GM12875 (cell line): ENCODE data around the gene TPRN.

Source experiments
- H3K4me3 ChIP-seq: one replicate; pipeline ENCODE4 v1.5.1; 2011; ENCODE audit warnings: low read depth, low read length, control low read depth
- TF ChIP-seq, protein P1 (sequence below): IDR thresholded peaks from 2 replicates; pipeline ENCODE4 v1.5.1; 2011; ENCODE audit warnings: low read depth, mild to moderate bottlenecking, control low read depth, inconsistent platforms, low read length, moderate library complexity, borderline replicate concordance; ENCODE audit not compliant: insufficient read depth

The TPRN gene

DNA sequence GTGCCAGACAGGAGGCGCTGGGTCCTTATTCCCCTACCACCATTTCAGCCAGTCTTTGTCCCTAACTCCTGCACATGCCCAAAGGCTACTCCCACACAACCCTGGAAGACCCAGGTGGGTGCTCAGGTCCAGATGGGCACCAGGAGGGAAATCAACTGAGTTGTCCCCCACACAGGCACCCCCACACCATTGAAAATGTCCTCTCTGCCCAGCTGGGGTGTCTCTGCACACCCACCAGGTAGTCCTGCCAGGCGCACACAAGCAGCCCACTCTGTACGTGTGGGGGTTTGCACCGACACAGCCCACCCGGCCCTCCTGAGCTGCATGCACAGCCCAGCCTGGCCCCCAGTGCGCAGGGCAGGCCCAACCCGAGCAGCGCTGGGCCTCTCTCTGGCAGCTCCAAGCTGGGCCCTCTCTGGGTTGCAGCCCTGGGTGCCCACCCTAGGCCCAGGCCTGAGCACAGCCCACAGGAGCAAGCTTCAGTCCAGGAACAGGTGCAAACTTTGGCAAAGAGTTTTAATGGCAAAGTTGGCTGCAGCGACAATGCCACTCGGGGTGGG is 19.3 kb upstream of the TPRN start:
- no peak overlapping the region for H3K4me3 ChIP-seq
- TF ChIP-seq, protein P1, sequence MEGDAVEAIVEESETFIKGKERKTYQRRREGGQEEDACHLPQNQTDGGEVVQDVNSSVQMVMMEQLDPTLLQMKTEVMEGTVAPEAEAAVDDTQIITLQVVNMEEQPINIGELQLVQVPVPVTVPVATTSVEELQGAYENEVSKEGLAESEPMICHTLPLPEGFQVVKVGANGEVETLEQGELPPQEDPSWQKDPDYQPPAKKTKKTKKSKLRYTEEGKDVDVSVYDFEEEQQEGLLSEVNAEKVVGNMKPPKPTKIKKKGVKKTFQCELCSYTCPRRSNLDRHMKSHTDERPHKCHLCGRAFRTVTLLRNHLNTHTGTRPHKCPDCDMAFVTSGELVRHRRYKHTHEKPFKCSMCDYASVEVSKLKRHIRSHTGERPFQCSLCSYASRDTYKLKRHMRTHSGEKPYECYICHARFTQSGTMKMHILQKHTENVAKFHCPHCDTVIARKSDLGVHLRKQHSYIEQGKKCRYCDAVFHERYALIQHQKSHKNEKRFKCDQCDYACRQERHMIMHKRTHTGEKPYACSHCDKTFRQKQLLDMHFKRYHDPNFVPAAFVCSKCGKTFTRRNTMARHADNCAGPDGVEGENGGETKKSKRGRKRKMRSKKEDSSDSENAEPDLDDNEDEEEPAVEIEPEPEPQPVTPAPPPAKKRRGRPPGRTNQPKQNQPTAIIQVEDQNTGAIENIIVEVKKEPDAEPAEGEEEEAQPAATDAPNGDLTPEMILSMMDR: no peak

DNA sequence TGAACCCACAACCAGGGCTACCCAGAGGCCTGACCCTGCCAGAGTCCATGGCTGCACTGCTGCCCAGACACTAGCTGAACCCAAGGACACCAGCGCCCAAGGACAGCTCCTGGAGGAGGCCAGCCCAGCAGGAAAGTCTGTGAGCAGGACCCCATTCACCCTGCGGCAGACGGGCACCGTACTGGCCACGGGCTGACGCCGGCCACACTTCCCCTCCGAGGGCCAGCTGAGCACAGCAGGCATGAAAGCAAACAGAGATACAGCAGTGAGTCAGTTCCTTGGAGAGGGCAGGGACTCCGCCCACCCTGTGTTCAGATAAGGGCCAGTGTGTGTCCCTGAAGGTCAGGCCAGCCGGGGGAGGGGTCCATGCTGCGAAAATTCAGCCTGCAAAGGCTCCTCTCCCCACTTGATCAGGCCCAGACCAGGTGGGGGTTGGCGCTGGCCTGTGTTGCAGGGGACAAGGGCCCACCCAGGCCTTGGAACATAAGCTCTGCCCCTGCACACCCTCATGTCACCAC is 18.3 kb upstream of the TPRN start:
- no peak overlapping the region for H3K4me3 ChIP-seq
- TF ChIP-seq, protein P1: no peak

DNA sequence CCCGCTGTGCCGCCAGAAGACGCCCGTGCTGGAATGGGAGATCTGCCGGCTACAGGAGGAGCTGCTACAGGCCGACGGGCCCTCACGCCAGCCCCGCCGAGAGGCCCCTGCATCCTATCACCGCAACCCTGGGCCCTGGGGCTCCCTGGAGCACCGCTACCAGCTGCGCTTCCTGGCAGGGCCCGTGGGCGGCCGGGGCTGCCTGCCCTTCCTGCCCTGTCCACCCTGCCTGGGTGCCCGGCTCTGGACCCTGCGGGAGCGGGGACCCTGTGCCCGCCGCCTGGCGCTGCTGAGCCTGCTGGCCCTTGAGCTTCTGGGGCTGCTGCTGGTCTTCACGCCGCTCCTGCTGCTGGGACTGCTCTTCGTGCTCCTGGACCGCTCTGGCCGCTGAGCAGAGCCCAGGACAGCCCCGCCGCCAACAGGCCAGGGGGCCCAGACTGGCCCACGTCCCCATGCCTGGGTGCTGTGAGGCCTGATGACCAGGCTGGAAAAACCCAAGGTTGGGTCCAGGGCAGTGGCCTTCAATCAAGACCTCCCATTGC is 17.7 kb upstream of the TPRN start:
- TF ChIP-seq, protein P1: no peak
- H3K4me3 ChIP-seq: no peak overlapping the region

DNA sequence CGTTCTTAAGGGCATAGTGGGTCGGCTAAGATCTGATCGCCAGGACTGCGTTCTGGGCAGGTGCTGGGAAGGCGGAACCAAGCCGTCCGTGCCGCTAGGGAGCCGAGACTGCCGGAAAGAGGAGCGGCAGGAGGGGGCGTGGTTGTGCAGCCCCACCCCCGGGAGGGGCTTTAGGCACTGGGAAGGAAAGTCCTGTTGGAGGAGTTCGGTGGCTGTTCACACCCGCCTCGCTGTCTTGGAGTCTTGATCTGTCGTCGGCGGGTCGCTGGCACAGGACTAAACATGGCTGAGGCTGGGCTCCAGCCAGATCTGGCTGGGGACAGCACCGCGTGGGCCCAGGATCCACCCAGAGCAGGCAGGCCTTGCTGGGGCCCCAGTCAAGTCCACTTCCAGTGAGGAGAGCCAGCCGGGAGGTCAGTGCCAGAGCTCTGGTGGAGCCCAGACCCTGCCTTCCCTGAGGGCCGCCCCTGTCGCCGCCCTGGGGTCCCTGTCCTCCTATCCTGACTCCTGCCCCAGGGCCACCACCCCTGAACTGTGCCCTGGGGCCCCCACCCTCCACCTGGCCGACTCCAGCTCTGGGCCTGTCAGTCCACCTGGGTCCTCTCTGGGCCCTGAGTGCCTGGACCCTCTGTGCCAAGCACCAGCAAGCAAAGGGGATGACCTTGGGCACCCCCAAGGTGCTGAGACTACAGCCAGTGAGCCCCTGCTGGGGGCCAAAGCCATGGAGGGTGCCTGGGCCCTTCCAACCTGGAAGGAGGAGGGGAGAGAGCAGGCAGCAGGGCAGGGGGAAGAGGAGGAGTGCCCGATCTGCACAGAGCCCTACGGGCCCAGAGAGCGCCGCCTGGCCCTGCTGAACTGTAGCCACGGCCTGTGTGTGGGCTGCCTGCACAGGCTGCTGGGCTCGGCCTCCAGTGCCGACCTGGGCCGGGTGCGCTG is 17.0 kb upstream of the TPRN start:
- H3K4me3 ChIP-seq: no peak overlapping the region
- TF ChIP-seq, protein P1: no peak

DNA sequence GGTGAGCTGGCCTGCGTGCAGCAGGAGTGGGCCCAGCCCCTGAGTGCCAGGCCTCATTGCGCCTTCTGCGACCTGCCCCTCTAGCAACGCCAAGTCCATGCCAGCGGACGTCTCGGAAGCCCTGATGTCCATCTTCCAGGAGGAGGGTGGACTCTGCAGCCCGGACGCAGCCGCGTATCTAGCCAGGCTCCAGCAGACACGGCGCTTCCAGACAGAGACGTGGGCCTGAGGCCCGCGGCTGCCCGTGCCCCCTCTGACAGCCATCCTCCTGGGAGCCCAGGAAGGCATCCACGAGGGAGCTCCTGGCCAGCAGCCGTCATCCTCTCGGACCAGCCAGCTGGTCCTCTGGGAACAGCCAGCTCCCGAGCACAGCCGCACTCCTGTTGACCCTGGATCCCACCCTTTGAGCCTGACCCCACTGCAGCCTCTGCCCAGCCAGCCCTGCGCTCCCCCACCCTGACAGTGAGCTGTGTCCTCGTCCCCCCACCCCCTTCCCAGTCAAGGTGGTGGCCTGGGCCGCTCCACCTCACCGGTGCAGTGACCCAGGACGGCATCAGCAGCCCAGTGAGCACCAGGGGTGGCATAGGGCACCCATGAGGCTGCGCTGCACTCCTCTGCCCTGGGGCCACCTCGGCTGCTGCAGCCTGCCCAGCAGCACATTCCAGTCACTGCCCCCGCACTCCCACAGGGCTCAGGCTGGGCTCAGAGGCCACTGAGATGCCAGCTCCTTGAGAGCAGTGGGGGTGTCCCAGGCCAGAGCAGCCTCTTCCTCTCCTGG is 15.8 kb upstream of the TPRN start:
- H3K4me3 ChIP-seq: no peak overlapping the region
- TF ChIP-seq, protein P1: no peak

DNA sequence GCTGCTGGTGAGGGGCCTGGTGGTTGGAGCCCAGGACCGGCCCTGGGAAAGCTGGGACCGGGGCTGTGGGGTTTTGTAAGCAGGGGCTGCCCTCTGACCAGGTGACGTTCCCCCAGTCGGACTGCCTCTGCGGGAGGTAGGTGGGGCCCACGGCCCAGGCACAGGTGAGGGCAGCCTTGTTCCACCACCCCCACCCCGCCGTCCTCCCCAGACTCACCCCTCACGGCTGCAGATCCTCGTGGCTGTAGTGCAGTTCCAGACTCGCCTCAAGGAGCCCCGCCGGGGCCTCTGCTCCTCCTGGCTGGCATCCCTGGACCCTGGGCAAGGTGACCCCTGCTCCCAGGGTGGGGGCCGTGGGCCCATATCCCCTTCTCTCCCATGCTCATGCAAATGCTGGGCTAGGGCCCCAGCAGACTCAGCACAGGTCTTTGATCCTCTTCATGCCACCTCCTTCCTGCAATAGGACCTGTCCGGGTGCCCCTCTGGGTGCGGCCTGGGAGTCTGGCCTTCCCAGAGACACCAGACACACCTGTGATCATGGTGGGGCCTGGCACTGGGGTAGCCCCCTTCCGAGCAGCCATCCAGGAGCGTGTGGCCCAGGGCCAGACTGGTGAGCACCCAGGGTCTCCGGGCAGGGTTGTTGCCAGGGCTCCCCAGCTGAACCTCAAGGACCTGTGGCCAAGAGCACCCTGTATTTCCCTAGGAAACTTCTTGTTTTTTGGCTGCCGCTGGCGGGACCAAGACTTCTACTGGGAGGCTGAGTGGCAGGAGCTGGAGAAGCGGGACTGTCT is 14.8 kb upstream of the TPRN start:
- TF ChIP-seq, protein P1: no peak
- no peak overlapping the region for H3K4me3 ChIP-seq
